Epithelial cell of alveolus of lung (primary cell): ENCODE data around the gene POLR3K. TPM values are rescaled to one million over a fixed set of nuclear protein-coding genes. Genes with fewer than 3 reads are reported as not detected.

ENCODE experiments used
- total RNA-seq: library from RNA; depleted of rRNA; stranded (reverse); fragments of >200 nt; gene quantifications from 2 replicates; pipeline ENCODE4 v1.2.1, GENCODE V29; 2015

Gene POLR3K
- total RNA-seq = 2.9 and 5.2 TPM in 2 replicates

DNA sequence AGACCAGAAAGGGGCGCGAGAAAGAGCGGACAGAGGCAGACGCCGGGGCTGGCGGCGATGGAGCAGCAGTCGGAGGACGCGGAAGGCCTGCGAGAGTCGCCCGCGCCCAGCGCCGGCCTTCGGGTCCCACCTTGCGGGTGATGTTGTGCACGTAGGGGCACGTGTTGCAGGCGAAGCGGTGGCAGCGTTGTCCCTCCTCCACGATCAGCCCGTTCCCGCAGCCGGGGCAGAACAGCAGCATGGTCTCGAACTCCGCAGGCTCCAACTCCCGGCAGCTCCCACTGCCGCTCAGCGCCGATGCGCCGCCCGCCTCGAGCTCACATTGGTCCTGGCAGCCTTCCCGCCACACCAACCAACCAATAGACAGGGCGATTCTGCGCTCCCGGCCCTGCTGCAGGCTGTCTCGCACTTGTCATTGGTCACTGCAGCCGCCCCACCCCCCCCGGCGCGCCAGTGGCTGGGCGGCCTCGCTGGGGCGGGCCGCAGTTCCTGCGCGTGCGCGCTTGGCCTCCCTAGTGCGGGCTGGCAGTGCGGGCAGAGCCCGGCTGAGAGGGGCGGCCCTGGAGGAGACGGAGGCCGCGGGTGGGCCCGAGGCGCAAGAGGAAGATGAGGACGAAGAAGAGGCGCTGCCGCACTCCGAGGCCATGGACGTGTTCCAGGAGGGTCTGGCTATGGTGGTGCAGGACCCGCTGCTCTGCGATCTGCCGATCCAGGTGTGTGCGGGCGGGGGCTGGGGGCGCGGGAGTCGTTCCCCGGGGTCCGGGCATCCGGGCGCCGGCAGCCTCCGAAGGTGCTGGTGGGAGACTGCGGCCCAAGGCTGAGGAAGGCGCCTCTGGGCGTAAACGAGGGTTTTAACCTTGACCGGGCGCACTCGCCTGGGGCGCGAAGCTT is at the start of gene POLR3K, which contains the start of gene SNRNP25:
POLR3K (minus strand) TSS at position 263 of the 891 bp plus-strand sequence; CDS start at position 241, 22 bp downstream.
SNRNP25 (plus strand) TSS at position 483 of the 891 bp plus-strand sequence; CDS start at position 672, 189 bp downstream.

GRCh38 chr16:77807-78443 is 24.5 kb upstream of the POLR3K start, which contains the start of gene MPG:
TSS of gene MPG (plus strand) at chr16:78225. CDS start at chr16:78310, 85 bp downstream.

DNA sequence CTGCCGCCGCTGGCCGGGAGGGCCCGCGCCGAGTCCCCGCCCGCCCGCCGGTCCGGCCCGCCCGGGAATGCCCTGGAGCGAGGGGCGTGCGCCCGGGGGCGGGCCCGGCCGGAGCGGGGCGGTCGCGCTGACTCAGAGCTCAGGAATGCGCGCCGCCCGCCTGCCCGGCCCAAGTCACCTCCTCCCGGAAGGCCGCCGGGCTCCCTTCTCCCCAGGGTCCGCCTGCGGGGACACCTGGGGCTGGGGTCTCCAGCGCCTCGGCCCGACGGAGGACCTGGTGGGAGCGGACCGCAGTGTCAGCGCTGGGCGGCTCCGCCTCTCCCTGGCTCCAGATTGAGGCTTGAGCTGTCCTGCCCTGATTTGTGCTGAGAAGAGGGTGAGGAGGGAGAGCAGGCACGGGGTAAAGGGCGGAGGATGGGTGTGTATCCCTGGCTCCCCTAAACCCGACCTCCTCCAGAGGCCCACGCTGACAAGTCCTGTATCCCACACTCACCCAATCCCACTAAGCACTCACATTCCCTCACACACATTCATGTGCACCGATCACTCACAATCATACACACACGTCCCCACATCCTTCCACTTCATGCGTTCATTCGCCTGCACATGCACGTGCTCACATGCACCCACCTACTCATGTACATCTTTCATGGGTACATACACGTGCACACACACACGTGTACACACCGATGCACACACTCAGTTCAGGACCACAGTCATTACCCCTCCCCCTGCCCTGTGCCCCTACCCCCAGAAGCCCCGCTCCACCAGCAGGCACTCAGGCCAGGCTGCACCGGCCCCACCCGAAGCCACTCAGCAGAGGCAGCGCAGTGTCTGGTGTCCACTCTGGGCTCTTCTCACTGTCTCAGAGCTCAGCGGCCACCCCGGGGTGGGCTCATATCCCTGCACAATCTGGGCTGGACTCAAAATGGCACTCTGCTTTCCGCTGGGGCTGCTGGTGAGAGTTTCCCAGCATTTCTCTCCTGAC is 19.4 kb upstream of the POLR3K start, which contains the start of gene RHBDF1:
RHBDF1 (minus strand) TSS at position 71 of the 988 bp plus-strand sequence. CDS start 7,616 bp downstream, outside the sequence.

Other genes with a start within 250 kb of the POLR3K start
- 17.5 and 25.5 TPM in 2 replicates for gene SNRNP25, start 220 bp upstream of the POLR3K start, total RNA-seq
- 28.1 and 42.7 TPM in 2 replicates for gene RHBDF1, start 19.0 kb upstream of the POLR3K start, total RNA-seq
- 162 and 283 TPM in 2 replicates for gene MPG, start 24.6 kb upstream of the POLR3K start, total RNA-seq
- 17.1 and 26.9 TPM in 2 replicates for gene NPRL3, start 85.1 kb upstream of the POLR3K start, total RNA-seq
- gene HBZ, start 99.0 kb upstream of the POLR3K start, total RNA-seq = not detected in 2 replicates
- gene HBM, start 112.4 kb upstream of the POLR3K start, total RNA-seq = not detected in 2 replicates
- 0.91 TPM in 1 of 2 replicates, not detected in the other for gene HBA2, start 119.3 kb upstream of the POLR3K start, total RNA-seq
- not detected in 2 replicates for gene HBA1, start 123.1 kb upstream of the POLR3K start, total RNA-seq
- gene HBQ1, start 126.9 kb upstream of the POLR3K start, total RNA-seq = 2.8 TPM in 1 of 2 replicates, not detected in the other
- 24.6 and 84.8 TPM in 2 replicates for gene LUC7L, start 175.8 kb upstream of the POLR3K start, total RNA-seq
- gene FAM234A, start 181.2 kb upstream of the POLR3K start, total RNA-seq = 120 and 127 TPM in 2 replicates
- 0.13 and 0.88 TPM in 2 replicates for gene RGS11, start 222.3 kb upstream of the POLR3K start, total RNA-seq
- gene ARHGDIG, start 227.0 kb upstream of the POLR3K start, total RNA-seq = 0.39 and 0.72 TPM in 2 replicates
- gene PDIA2, start 229.6 kb upstream of the POLR3K start, total RNA-seq = 0.72 TPM in 1 of 2 replicates, not detected in the other